AG04450 (cell line): ENCODE data around the gene EDN1. TPM values are rescaled to one million over a fixed set of nuclear protein-coding genes. Genes with fewer than 3 reads are reported as not detected.

Experiments used
- CTCF ChIA-PET: fragments of 300-600, 350-600 bp; formaldehyde crosslinking; extraction: SDS; loops from one replicate; lab custom pipeline; 2022; ENCODE audit warnings: antibody characterized with exemption, inconsistent platforms; lab: Charles Lee
- POLR2A ChIA-PET: fragments of 350-600 bp; formaldehyde crosslinking; extraction: SDS; loops from one replicate; lab custom pipeline; 2021; ENCODE audit warnings: antibody characterized with exemption, inconsistent platforms; lab: Yijun Ruan, JAX
- DNase-seq: peaks from one replicate; pipeline ENCODE4 v3.0.0-alpha.2; 2011; ENCODE audit warnings: low read depth, low spot score
- H3K27ac ChIP-seq: one replicate; pipeline ENCODE4 v1.5.1; 2012; ENCODE audit warnings: low read depth, low read length, control low read depth
- H3K27me3 ChIP-seq: one replicate; pipeline ENCODE4 v1.6.0; 2012; ENCODE audit warnings: low read length; ENCODE audit not compliant: control insufficient read depth, insufficient read depth
- H3K4me3 ChIP-seq: 2 replicates; pipeline ENCODE4 v1.5.1; 2011; ENCODE audit warnings: mild to moderate bottlenecking, low read depth, low read length, control low read depth
- H3K9me3 ChIP-seq: 2 replicates; pipeline ENCODE4 v1.5.1; 2012; ENCODE audit warnings: low read length; ENCODE audit not compliant: control insufficient read depth, insufficient read depth
- CTCF ChIP-seq: IDR thresholded peaks from 2 replicates; pipeline ENCODE4 v1.5.1; 2011; ENCODE audit warnings: low read depth, low read length, control low read depth, inconsistent platforms
- polyA plus RNA-seq: library from polyadenylated mRNA; depleted of rRNA; stranded (reverse); fragments of >200 nt; gene quantifications from 2 replicates; pipeline ENCODE4 v1.2.3, GENCODE V29; 2011

EDN1 gene
- polyA plus RNA-seq, 1 experiment: 2.1 TPM

- TF ChIP-seq CTCF: no peak
- no peak overlapping the region for H3K27ac ChIP-seq
- no peaks in the 10 kb centered on the region for H3K27me3 ChIP-seq
- DNase-seq: no peak
- POLR2A ChIA-PET: no interaction called here
- no peaks in the 10 kb centered on the region for H3K9me3 ChIP-seq
- CTCF ChIA-PET: interaction anchor here (1.2 to 2.3 kb wide), 3 partner anchors 9 to 307 kb away, joined by 4 to 14 read pairs (median 4); partner anchors contain the start of gene EDN1
- no peak overlapping the region for H3K4me3 ChIP-seq
Measured at GRCh38 chr6:12298995-12299394, 8.8 kb downstream of the EDN1 start.

- ChIA-PET CTCF (interaction anchor here (1.7 to 3.6 kb wide), 2 partner anchors 11 to 180 kb away, joined by 4 to 23 read pairs; partner anchors contain the start of gene EDN1), POLR2A (no interaction called here)
- no peaks in the 10 kb centered on the region for H3K27me3 ChIP-seq
- no peak overlapping the region for H3K27ac ChIP-seq
- no peak for DNase-seq
- no peak overlapping the region for H3K4me3 ChIP-seq
- H3K9me3 ChIP-seq: no peaks in the 10 kb centered on the region
- TF ChIP-seq CTCF: no peak
Measured at GRCh38 chr6:12301018-12301417, 10.9 kb downstream of the EDN1 start.

GRCh38 chr6:12304487-12304886 is 14.3 kb downstream of the EDN1 start:
- ChIA-PET CTCF (interaction anchor here (0.6 kb wide), 2 partner anchors 80 to 368 kb away, joined by 3 read pairs; no protein-coding TSS in a partner anchor), POLR2A (no interaction called here)
- H3K4me3 ChIP-seq: no peak overlapping the region
- TF ChIP-seq CTCF: no peak
- no peaks in the 10 kb centered on the region for H3K9me3 ChIP-seq
- no peaks in the 10 kb centered on the region for H3K27me3 ChIP-seq
- DNase-seq: no peak
- no peak overlapping the region for H3K27ac ChIP-seq

GRCh38 chr6:12309070-12309469 is 18.9 kb downstream of the EDN1 start:
- Histone ChIP-seq H3K9me3 (no peaks in the 10 kb centered on the region), H3K27ac (no peak overlapping the region), H3K27me3 (no peaks in the 10 kb centered on the region), H3K4me3 (no peak overlapping the region)
- DNase-seq: no peak
- ChIA-PET POLR2A (no interaction called here), CTCF (interaction anchor here (1.0 to 4.6 kb wide), 3 partner anchors 19 to 734 kb away, joined by 3 to 20 read pairs (median 18); partner anchors contain the start of gene EDN1)
- TF ChIP-seq CTCF: no peak

GRCh38 chr6:12311106-12311505 is 20.9 kb downstream of the EDN1 start:
- POLR2A ChIA-PET: no interaction called here
- TF ChIP-seq CTCF: peak; percentile 15; the same call in 1 of the 2 replicates
- Histone ChIP-seq H3K4me3 (no peak overlapping the region), H3K27ac (no peak overlapping the region), H3K9me3 (no peaks in the 10 kb centered on the region), H3K27me3 (no peaks in the 10 kb centered on the region)
- CTCF ChIA-PET: interaction anchor here (1.7 to 4.6 kb wide), 3 partner anchors 21 to 294 kb away, joined by 5 to 20 read pairs (median 18); partner anchors contain the start of gene EDN1
- DNase-seq: no peak
